ENCODE measurements around the gene DESI1.

DESI1 gene

DNA sequence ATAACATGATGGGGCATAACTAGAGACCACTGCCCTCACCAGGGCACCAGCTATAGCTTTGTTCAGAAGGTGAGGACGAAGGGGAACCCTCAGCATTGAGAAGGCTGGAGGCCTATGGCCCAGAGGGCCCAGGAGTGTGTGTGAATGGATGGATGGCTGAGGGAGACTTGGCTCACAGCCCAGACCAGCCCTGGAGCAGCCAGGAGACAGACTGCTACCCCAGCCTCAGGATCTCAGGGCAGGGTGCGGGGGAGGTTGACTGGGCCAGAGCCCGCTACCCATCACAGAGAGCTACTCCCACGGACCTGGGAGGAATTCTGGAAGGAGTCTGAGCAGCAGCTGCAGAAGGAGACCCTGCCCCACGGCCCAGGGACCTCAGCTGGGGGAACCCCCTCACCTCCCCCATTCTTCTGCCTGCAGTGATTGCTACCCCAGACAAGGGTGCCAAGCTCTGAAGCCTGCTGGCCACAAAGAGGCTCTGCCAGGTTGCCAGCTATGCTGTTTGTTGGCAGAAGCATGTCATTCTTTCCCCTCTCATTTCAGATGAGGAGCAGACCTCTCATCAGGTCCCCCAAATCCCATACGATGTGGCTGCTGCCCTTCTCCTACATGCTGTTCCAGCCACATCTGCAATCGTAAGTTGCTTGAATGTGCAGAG lies 65.4 kb downstream of the DESI1 start:
- DNase-seq = no peak

DNA sequence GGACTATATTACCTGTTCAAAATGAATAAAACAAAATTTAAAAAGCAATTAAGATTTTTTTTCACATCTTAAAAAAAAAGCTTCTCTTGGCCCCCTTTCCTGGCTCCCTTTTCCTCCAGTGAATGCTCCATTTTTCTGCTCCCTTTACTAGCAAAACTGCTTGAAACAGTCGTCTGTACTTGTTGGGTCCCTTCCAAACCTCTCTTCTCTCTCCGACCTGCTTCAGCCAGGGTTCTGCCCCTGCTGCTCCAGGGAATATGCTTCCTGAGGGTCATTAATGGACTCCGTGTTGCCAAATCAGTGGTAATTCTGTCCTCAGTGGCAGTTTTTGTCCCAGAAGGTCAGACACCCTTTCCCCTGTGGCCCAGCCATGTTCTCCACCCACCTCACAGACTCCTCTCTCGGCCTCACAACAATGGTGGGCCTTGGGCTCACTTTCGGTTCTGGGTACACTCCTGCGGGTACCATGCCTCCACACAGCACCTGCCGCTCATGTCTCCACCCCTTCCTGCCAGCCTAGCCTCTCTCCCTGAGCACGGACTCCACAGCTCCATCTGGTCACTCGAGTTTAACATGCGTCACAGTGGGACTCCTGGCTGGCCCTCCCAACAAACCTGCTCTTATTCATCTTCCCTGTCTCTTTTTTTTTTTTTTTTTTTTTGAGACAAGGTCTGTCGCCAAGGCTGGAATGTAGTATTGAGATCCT lies 68.8 kb downstream of the DESI1 start:
- DNase-seq = no peak

GRCh38 chr22:41550952-41551491 lies 69.8 kb downstream of the DESI1 start:
- no peak for DNase-seq

GRCh38 chr22:41548830-41549211 lies 72.0 kb downstream of the DESI1 start:
- DNase-seq = no peak
